A673 (cell line): ENCODE results near the gene TMEM116. TPM values are rescaled to one million over a fixed set of nuclear protein-coding genes. Genes with fewer than 3 reads are reported as not detected.

Source experiments
- BruUV-seq: library from RNA; stranded (reverse); fragments of 400-500 nt; replicated peaks from 2 replicates; lab custom pipeline; 2021; lab: Mats Ljungman, UMichigan
- CTCF ChIA-PET: fragments of 300-600 bp; sonication (Branson Sonifier 250); formaldehyde crosslinking; loops from one replicate; lab custom pipeline; 2022; ENCODE audit warnings: antibody characterized with exemption; lab: Charles Lee
- POLR2A ChIA-PET: fragments of 300-600 bp; sonication (Branson Sonifier 250); formaldehyde crosslinking; loops from one replicate; lab custom pipeline; 2022; ENCODE audit warnings: antibody characterized with exemption; ENCODE audit not compliant: low non-redundant PET; lab: Charles Lee
- DNase-seq: peaks from one replicate; pipeline ENCODE4 v3.0.0-alpha.2; 2015; ENCODE audit warnings: low spot score
- H3K27ac ChIP-seq: fragments of 200-600 bp; sonication (generic); 2 replicates; pipeline ENCODE4 v1.5.1; 2016; ENCODE audit warnings: mixed run types, low read depth, mild to moderate bottlenecking, mixed read lengths, antibody characterized with exemption, low read length; ENCODE audit not compliant: poor library complexity, severe bottlenecking
- H3K27me3 ChIP-seq: fragments of 200-600 bp; sonication (generic); replicated peaks from 2 replicates; pipeline ENCODE4 v1.6.1; 2017; ENCODE audit warnings: mixed run types, low read depth, mild to moderate bottlenecking, mixed read lengths, antibody characterized with exemption, low read length; ENCODE audit not compliant: insufficient read depth, poor library complexity
- H3K36me3 ChIP-seq: fragments of 200-600 bp; sonication (generic); 2 replicates; pipeline ENCODE4 v1.6.1; 2016; ENCODE audit warnings: mixed run types, mild to moderate bottlenecking, mixed read lengths, antibody characterized with exemption, low read length; ENCODE audit not compliant: insufficient read depth, poor library complexity, severe bottlenecking
- H3K4me1 ChIP-seq: fragments of 200-600 bp; sonication (generic); 2 replicates; pipeline ENCODE4 v1.6.1; 2017; ENCODE audit warnings: mixed run types, mild to moderate bottlenecking, mixed read lengths, antibody characterized with exemption, low read length; ENCODE audit not compliant: insufficient read depth, poor library complexity, severe bottlenecking
- H3K4me3 ChIP-seq: fragments of 200-600 bp; sonication (generic); 2 replicates; pipeline ENCODE4 v1.5.1; 2016; ENCODE audit warnings: low read depth, mixed run types, mild to moderate bottlenecking, mixed read lengths, low read length; ENCODE audit not compliant: poor library complexity, severe bottlenecking
- H3K9me3 ChIP-seq: fragments of 200-600 bp; sonication (generic); 2 replicates; pipeline ENCODE4 v1.6.1; 2016; ENCODE audit warnings: mixed run types, low read depth, mild to moderate bottlenecking, mixed read lengths, antibody characterized with exemption, low read length; ENCODE audit not compliant: poor library complexity, severe bottlenecking
- EZH2 ChIP-seq: fragments of 200-600 bp; sonication (generic); IDR thresholded peaks from 2 replicates; pipeline ENCODE4 v1.6.1; 2017; ENCODE audit warnings: borderline replicate concordance, low read depth, mild to moderate bottlenecking, mixed read lengths, antibody characterized with exemption, low read length; ENCODE audit not compliant: poor library complexity, severe bottlenecking
- intact Hi-C: fragments of 100-400 bp; cut with micrococcal nuclease; formaldehyde crosslinking; loops from one replicate; pipeline ENCODE4 v1.10.0; 2022; ENCODE audit not compliant: unreplicated experiment
- total RNA-seq: library from RNA; stranded (reverse); gene quantifications from 2 replicates; pipeline ENCODE4 v1.2.3, GENCODE V29; 2021
- TF ChIP-seq, protein P1 (sequence below): fragments of 300-800, 200-600 bp; sonication (generic); conservative IDR thresholded peaks from 2 replicates; pipeline ENCODE4 v1.5.1; 2017; ENCODE audit warnings: low read depth, mild to moderate bottlenecking, antibody characterized with exemption, low read length, moderate library complexity, mixed read lengths

TMEM116 gene
- total RNA-seq, 1 experiment from 2014 or later = 12.0 TPM

DNA sequence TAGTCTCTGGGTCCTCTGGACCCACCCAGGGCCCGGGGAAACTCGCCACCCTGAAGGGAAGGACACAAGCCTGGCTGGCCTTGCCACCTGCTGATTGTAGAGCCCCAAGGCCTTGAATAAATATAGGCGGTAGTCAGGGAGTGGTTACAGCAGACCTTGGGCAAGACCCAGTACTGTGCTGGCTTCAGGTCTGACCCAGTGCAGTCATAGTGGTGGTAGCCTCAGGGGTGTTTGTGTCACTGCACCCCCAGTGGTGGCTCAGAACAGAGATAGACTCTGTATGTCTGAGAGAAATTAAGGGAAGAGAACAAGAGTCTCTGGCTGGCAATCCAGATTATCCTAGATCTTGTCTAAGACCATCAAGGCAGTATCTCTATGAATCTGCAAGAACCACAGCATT lies 107.5 kb downstream of the TMEM116 start:
- Histone ChIP-seq H3K27me3 (no peaks in the 10 kb centered on the region), H3K36me3 (peaks cover 6% of the 10 kb centered on the region), H3K9me3 (peaks cover 14% of the 10 kb centered on the region), H3K27ac (no peak overlapping the region), H3K4me1 (no peaks in the 10 kb centered on the region), H3K4me3 (no peak overlapping the region)
- ChIA-PET CTCF (no interaction called here), POLR2A (no interaction called here)
- no TSS peak for BruUV-seq
- no peak for DNase-seq
- intact Hi-C loops = no loop called here
- TF ChIP-seq, protein P1, sequence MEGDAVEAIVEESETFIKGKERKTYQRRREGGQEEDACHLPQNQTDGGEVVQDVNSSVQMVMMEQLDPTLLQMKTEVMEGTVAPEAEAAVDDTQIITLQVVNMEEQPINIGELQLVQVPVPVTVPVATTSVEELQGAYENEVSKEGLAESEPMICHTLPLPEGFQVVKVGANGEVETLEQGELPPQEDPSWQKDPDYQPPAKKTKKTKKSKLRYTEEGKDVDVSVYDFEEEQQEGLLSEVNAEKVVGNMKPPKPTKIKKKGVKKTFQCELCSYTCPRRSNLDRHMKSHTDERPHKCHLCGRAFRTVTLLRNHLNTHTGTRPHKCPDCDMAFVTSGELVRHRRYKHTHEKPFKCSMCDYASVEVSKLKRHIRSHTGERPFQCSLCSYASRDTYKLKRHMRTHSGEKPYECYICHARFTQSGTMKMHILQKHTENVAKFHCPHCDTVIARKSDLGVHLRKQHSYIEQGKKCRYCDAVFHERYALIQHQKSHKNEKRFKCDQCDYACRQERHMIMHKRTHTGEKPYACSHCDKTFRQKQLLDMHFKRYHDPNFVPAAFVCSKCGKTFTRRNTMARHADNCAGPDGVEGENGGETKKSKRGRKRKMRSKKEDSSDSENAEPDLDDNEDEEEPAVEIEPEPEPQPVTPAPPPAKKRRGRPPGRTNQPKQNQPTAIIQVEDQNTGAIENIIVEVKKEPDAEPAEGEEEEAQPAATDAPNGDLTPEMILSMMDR = no peak
- TF ChIP-seq EZH2 = no peak

DNA sequence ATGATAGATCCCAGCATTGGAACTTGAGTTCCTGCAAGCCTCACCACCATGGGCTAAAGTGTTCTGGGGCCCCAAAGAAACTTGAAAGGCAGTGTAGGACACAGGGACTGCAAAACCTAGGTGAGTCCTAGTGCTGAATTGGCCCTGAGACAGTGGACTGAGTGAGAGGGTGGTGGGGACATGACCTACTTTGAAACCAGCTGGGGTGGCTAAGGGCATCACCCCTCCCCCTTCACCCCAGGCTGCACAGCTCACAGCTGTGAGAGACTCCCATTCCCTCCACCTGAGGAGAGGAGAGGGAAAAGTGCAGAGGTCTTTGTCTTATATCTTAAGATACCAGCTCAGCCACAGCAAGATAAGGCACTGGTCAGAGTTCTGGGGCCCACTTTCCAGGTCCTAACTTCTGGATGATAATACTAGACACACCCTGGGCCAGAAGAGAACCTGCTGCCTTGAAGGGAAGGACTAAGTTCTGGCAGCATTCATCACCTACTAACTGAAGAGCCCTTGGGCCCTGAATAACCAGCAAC lies 108.5 kb downstream of the TMEM116 start:
- POLR2A ChIA-PET = no interaction called here
- no peak for TF ChIP-seq EZH2
- TF ChIP-seq, protein P1 = no peak
- CTCF ChIA-PET = no interaction called here

DNA sequence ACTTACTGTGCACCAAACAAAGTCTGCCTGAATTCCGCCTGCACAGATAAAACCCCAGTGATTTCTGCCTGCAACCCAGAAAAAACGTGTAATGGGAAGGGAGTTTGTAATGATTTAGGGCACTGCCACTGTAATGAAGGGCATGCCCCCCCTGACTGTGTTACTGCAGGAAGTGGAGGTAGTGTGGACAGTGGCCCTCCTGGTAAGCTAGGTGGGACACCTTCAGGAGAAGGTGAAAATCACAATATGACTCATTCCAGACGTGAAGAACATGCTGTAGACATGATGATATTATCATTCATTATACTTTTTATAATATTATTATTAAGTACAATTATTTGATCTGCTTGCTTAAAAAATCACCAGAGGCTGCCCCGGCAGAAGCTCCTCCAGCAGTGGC lies 111.8 kb downstream of the TMEM116 start:
- Histone ChIP-seq H3K4me3 (no peak overlapping the region), H3K36me3 (peaks cover 8% of the 10 kb centered on the region), H3K4me1 (no peaks in the 10 kb centered on the region), H3K27me3 (no peaks in the 10 kb centered on the region), H3K9me3 (no peaks in the 10 kb centered on the region), H3K27ac (no peak overlapping the region)
- DNase-seq = no peak
- BruUV-seq = no TSS peak
- intact Hi-C loops = no loop called here
- CTCF ChIA-PET = no interaction called here
- POLR2A ChIA-PET = no interaction called here
- no peak for TF ChIP-seq EZH2
- TF ChIP-seq, protein P1 = no peak

More for the DNA sequence above, 108.5 kb downstream of the TMEM116 start:
- peaks cover 10% of the 10 kb centered on the region for H3K9me3 ChIP-seq
- no peaks in the 10 kb centered on the region for H3K4me1 ChIP-seq
- BruUV-seq = no TSS peak
- H3K36me3 ChIP-seq = peaks cover 6% of the 10 kb centered on the region
- no peaks in the 10 kb centered on the region for H3K27me3 ChIP-seq
- DNase-seq = no peak
- intact Hi-C loops = no loop called here
- no peak overlapping the region for H3K4me3 ChIP-seq
- no peak overlapping the region for H3K27ac ChIP-seq
